Liver (tissue), 9 donors: ENCODE measurements around the gene PDE12. TPM values are rescaled to one million over a fixed set of nuclear protein-coding genes. Genes with fewer than 3 reads are reported as not detected.
A peak's percentile ranks its signal among the peaks of the same experiment; 100 is the strongest.

ENCODE experiments used
- DNase-seq: peaks from one replicate; pipeline ENCODE4 v3.0.0-alpha.2; 2017; ENCODE audit warnings: low spot score
- H3K27ac ChIP-seq, 2 donors: one replicate each; pipeline ENCODE4 v1.7.0; 2013; ENCODE audit warnings: inconsistent platforms in 2 of 2, low read length in 2 of 2, control low read depth in 1 of 2, low read depth in 1 of 2, mild to moderate bottlenecking in 1 of 2
- H3K27me3 ChIP-seq, 4 donors: one replicate each; pipeline versions ENCODE4 v1.6.1 to v1.7.0; 2013; ENCODE audit warnings: low read length in 3 of 4, inconsistent platforms in 1 of 4, mild to moderate bottlenecking in 1 of 4, moderate library complexity in 1 of 4; ENCODE audit not compliant: control insufficient read depth in 4 of 4, insufficient read depth in 4 of 4
- H3K36me3 ChIP-seq, 4 donors: one replicate each; pipeline versions ENCODE4 v1.6.1 to v1.7.0; 2013; ENCODE audit warnings: low read length in 3 of 4, mild to moderate bottlenecking in 3 of 4, low read depth in 1 of 4, moderate library complexity in 1 of 4; ENCODE audit not compliant: control insufficient read depth in 4 of 4, insufficient read depth in 3 of 4
- H3K4me1 ChIP-seq, 4 donors: one replicate each; pipeline versions ENCODE4 v1.6.1 to v1.7.0; 2013; ENCODE audit warnings: low read length in 3 of 4, mild to moderate bottlenecking in 3 of 4, moderate library complexity in 1 of 4; ENCODE audit not compliant: control insufficient read depth in 4 of 4, insufficient read depth in 4 of 4
- H3K4me3 ChIP-seq, 3 donors: one replicate each; pipeline versions ENCODE4 v1.6.1 to v1.7.0; 2013; ENCODE audit warnings: low read length in 3 of 3, control low read depth in 1 of 3, low read depth in 1 of 3, mild to moderate bottlenecking in 1 of 3
- H3K9ac ChIP-seq, 2 donors: one replicate each; pipeline ENCODE4 v1.7.0; 2013; ENCODE audit warnings: low read length in 2 of 2, mild to moderate bottlenecking in 2 of 2, moderate library complexity in 2 of 2, control low read depth in 1 of 2, low read depth in 1 of 2
- H3K9me3 ChIP-seq, 4 donors: one replicate each; pipeline versions ENCODE4 v1.6.1 to v1.7.0; 2013; ENCODE audit warnings: low read length in 3 of 4; ENCODE audit not compliant: control insufficient read depth in 4 of 4
- ATF3 ChIP-seq: IDR thresholded peaks from 2 replicates; pipeline ENCODE4 v1.6.1; 2016; ENCODE audit warnings: antibody characterized with exemption
- EGR1 ChIP-seq, 2 donors: IDR thresholded peaks; 2 replicates each; pipeline ENCODE4 v1.6.1; 2016 to 2018; ENCODE audit warnings: antibody characterized with exemption in 2 of 2, low read depth in 2 of 2
- FOXA1 ChIP-seq: IDR thresholded peaks from 2 replicates; pipeline ENCODE4 v1.6.1; 2016; ENCODE audit warnings: antibody characterized with exemption
- FOXA2 ChIP-seq: IDR thresholded peaks from 2 replicates; pipeline ENCODE4 v1.6.1; 2016; ENCODE audit warnings: antibody characterized with exemption
- HNF4A ChIP-seq, 2 donors: conservative IDR thresholded peaks; 2 replicates each; pipeline ENCODE4 v1.6.1; 2016; ENCODE audit warnings: antibody characterized with exemption in 2 of 2, mild to moderate bottlenecking in 2 of 2
- HNF4G ChIP-seq: IDR thresholded peaks from 2 replicates; pipeline ENCODE4 v1.6.1; 2016; ENCODE audit warnings: antibody characterized with exemption
- JUND ChIP-seq, 2 donors: IDR thresholded peaks; 2 replicates each; pipeline ENCODE4 v1.6.1; 2016; ENCODE audit warnings: antibody characterized with exemption in 2 of 2
- NR2F2 ChIP-seq: IDR thresholded peaks from 2 replicates; pipeline ENCODE4 v1.6.1; 2016; ENCODE audit warnings: antibody characterized with exemption
- RXRA ChIP-seq, 2 donors: IDR thresholded peaks; 2 replicates each; pipeline ENCODE4 v1.6.1; 2017 to 2018; ENCODE audit warnings: antibody characterized with exemption in 2 of 2, mild to moderate bottlenecking in 1 of 2
- SP1 ChIP-seq: IDR thresholded peaks from 2 replicates; pipeline ENCODE4 v1.6.1; 2018; ENCODE audit warnings: antibody characterized with exemption, mild to moderate bottlenecking
- TAF1 ChIP-seq: conservative IDR thresholded peaks from 2 replicates; pipeline ENCODE4 v1.6.1; 2016; ENCODE audit warnings: antibody characterized with exemption, mild to moderate bottlenecking
- YY1 ChIP-seq: IDR thresholded peaks from 2 replicates; pipeline ENCODE4 v1.6.1; 2016; ENCODE audit warnings: antibody characterized with exemption, mild to moderate bottlenecking
- WGBS: extraction: QIAGEN DNeasy Blood & Tissue Kit; methylation state at CpG from one replicate; pipeline ENCODE4 v1.1.7; 2013; 5-methylcytosine and 5-hydroxymethylcytosine counted together
- polyA plus RNA-seq, 2 donors: library from polyadenylated mRNA; stranded (reverse) in 1 of 2; unstranded in 1 of 2; fragments of 200-250 nt in 1 of 2; fragments of >200 nt in 1 of 2; fragmentation: Nextera tagmentation in 1 of 2; extraction: Ambion mirVana in 1 of 2; gene quantifications; one replicate each; pipeline versions ENCODE4 v1.2.1 to v1.2.3, GENCODE V29; 2013 to 2015
- total RNA-seq, 2 donors: library from RNA; depleted of rRNA; stranded (reverse); fragments of >200 nt; gene quantifications; one replicate each; pipeline ENCODE4 v1.2.3, GENCODE V29; 2014
- TF ChIP-seq, protein P1 (sequence below): IDR thresholded peaks from 2 replicates; pipeline ENCODE4 v1.6.1; 2016; ENCODE audit warnings: antibody characterized with exemption, mild to moderate bottlenecking
- TF ChIP-seq, protein P2 (sequence below): IDR thresholded peaks from 2 replicates; pipeline ENCODE4 v1.6.1; 2016; ENCODE audit warnings: antibody characterized with exemption
- TF ChIP-seq, protein P3 (sequence below): fragments of 150-350 bp; IDR thresholded peaks from 2 replicates; pipeline ENCODE4 v1.5.1; 2017; ENCODE audit warnings: improper control_type of control experiment, low read depth, low read length; ENCODE audit not compliant: missing input control
- TF ChIP-seq, protein P4 (sequence below): IDR thresholded peaks from 2 replicates; pipeline ENCODE4 v1.6.1; 2016; ENCODE audit warnings: antibody characterized with exemption
- donor health status: healthy.
- donor health status: healthy.
- donor health status: healthy.
- donor health status: healthy.
- donor health status: healthy.

PDE12 gene
- total and polyA plus RNA-seq, 4 donors: 4.8 to 17.8 (median 11.5) TPM

- 67% methylated on average over 6 of the region's 6 CpGs for WGBS
- no peak for DNase-seq
- H3K27ac ChIP-seq: no peak overlapping the region
- no peaks in the 10 kb centered on the region for H3K9me3 ChIP-seq
- no peak overlapping the region for H3K9ac ChIP-seq
- H3K27me3 ChIP-seq: no peaks in the 10 kb centered on the region
- no peak overlapping the region for H3K4me3 ChIP-seq
- TF ChIP-seq JUND (IDR thresholded peaks at IDR 0.05) (no peak), NR2F2 (no peak)
- H3K36me3 ChIP-seq: no peaks in the 10 kb centered on the region
- peaks cover 5 to 35% (median 21%) of the 10 kb centered on the region in 4 donors for H3K4me1 ChIP-seq
Measured at GRCh38 chr3:57592306-57592705, 36.2 kb downstream of the PDE12 start.

DNA sequence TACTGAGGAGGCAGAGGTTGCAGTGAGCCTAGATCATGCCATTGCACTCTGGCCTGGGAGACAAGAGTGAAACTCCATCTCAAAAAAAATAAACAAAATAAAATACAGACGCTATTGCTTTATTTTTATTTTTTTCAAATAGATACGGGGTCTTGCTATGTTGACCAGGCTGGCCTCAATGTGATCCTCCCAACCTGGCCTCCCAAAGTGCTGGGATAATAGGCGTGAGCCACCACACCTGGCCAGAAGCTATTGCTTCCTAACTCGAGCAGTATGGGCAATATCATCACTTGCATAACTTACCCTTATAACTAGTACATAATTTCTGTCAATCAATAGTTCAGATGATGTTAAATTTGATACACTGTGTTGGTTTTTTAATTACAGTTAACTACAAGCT is 38.1 kb downstream of the PDE12 start:
- Histone ChIP-seq H3K27me3 (no peaks in the 10 kb centered on the region), H3K4me3 (no peak overlapping the region), H3K36me3 (no peaks in the 10 kb centered on the region), H3K9ac (no peak overlapping the region), H3K4me1 (peaks cover 3 to 41% (median 27%) of the 10 kb centered on the region in 4 donors), H3K27ac (no peak overlapping the region), H3K9me3 (no peaks in the 10 kb centered on the region)
- WGBS: 84% methylated on average over 4 of the region's 4 CpGs
- DNase-seq: no peak
- no peak for TF ChIP-seq FOXA1
- TF ChIP-seq JUND (IDR thresholded peaks at IDR 0.05): no peak
- no peak for TF ChIP-seq NR2F2
- TF ChIP-seq YY1: no peak
- TF ChIP-seq FOXA2: no peak
- no peak for TF ChIP-seq RXRA (IDR thresholded peaks at IDR 0.05)
- TF ChIP-seq SP1: no peak

GRCh38 chr3:57594576-57594975 is 38.5 kb downstream of the PDE12 start:
- Histone ChIP-seq H3K27ac (no peak overlapping the region), H3K9me3 (no peaks in the 10 kb centered on the region), H3K9ac (peak overlapping the region; percentile 1 to 12), H3K36me3 (no peaks in the 10 kb centered on the region), H3K4me3 (peak overlapping the region; percentile 71 to 84 (median 79)), H3K4me1 (peaks cover 3 to 42% (median 26%) of the 10 kb centered on the region in 4 donors), H3K27me3 (no peaks in the 10 kb centered on the region)
- WGBS: 44% methylated on average over 5 of the region's 5 CpGs
- no peak for DNase-seq
- TF ChIP-seq FOXA1 (no peak), FOXA2 (no peak), YY1 (no peak)

GRCh38 chr3:57596495-57597126 is 40.5 kb downstream of the PDE12 start:
- Histone ChIP-seq H3K4me1 (peaks cover 3 to 42% (median 26%) of the 10 kb centered on the region in 4 donors), H3K4me3 (peak overlapping the region; percentile 71 to 98 (median 84)), H3K36me3 (no peaks in the 10 kb centered on the region), H3K9ac (peak overlapping the region; percentile 88 to 96), H3K9me3 (no peaks in the 10 kb centered on the region), H3K27ac (peak overlapping the region; percentile 94), H3K27me3 (no peaks in the 10 kb centered on the region)
- DNase-seq: peak; percentile 79
- under 1% methylated on average over 31 of the region's 31 CpGs for WGBS
- TF ChIP-seq, protein P1, sequence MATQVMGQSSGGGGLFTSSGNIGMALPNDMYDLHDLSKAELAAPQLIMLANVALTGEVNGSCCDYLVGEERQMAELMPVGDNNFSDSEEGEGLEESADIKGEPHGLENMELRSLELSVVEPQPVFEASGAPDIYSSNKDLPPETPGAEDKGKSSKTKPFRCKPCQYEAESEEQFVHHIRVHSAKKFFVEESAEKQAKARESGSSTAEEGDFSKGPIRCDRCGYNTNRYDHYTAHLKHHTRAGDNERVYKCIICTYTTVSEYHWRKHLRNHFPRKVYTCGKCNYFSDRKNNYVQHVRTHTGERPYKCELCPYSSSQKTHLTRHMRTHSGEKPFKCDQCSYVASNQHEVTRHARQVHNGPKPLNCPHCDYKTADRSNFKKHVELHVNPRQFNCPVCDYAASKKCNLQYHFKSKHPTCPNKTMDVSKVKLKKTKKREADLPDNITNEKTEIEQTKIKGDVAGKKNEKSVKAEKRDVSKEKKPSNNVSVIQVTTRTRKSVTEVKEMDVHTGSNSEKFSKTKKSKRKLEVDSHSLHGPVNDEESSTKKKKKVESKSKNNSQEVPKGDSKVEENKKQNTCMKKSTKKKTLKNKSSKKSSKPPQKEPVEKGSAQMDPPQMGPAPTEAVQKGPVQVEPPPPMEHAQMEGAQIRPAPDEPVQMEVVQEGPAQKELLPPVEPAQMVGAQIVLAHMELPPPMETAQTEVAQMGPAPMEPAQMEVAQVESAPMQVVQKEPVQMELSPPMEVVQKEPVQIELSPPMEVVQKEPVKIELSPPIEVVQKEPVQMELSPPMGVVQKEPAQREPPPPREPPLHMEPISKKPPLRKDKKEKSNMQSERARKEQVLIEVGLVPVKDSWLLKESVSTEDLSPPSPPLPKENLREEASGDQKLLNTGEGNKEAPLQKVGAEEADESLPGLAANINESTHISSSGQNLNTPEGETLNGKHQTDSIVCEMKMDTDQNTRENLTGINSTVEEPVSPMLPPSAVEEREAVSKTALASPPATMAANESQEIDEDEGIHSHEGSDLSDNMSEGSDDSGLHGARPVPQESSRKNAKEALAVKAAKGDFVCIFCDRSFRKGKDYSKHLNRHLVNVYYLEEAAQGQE: peak; percentile 18
- TF ChIP-seq SP1 (peak; percentile 36), YY1 (peak; percentile 67), HNF4G (no peak), NR2F2 (peak; percentile 51), ATF3 (no peak), EGR1 (IDR thresholded peaks at IDR 0.05; ENCODE audit: low read depth in 2 of 2) (no peak), RXRA (IDR thresholded peaks at IDR 0.05) (peak; percentile 28 to 40), HNF4A (conservative IDR thresholded peaks at IDR 0.05) (peak in 1 of 2 donors; percentile 9), TAF1 (no peak)
- TF ChIP-seq, protein P2, sequence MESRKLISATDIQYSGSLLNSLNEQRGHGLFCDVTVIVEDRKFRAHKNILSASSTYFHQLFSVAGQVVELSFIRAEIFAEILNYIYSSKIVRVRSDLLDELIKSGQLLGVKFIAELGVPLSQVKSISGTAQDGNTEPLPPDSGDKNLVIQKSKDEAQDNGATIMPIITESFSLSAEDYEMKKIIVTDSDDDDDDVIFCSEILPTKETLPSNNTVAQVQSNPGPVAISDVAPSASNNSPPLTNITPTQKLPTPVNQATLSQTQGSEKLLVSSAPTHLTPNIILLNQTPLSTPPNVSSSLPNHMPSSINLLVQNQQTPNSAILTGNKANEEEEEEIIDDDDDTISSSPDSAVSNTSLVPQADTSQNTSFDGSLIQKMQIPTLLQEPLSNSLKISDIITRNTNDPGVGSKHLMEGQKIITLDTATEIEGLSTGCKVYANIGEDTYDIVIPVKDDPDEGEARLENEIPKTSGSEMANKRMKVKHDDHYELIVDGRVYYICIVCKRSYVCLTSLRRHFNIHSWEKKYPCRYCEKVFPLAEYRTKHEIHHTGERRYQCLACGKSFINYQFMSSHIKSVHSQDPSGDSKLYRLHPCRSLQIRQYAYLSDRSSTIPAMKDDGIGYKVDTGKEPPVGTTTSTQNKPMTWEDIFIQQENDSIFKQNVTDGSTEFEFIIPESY: no peak
- TF ChIP-seq, protein P3, sequence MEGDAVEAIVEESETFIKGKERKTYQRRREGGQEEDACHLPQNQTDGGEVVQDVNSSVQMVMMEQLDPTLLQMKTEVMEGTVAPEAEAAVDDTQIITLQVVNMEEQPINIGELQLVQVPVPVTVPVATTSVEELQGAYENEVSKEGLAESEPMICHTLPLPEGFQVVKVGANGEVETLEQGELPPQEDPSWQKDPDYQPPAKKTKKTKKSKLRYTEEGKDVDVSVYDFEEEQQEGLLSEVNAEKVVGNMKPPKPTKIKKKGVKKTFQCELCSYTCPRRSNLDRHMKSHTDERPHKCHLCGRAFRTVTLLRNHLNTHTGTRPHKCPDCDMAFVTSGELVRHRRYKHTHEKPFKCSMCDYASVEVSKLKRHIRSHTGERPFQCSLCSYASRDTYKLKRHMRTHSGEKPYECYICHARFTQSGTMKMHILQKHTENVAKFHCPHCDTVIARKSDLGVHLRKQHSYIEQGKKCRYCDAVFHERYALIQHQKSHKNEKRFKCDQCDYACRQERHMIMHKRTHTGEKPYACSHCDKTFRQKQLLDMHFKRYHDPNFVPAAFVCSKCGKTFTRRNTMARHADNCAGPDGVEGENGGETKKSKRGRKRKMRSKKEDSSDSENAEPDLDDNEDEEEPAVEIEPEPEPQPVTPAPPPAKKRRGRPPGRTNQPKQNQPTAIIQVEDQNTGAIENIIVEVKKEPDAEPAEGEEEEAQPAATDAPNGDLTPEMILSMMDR: no peak
- TF ChIP-seq, protein P4, sequence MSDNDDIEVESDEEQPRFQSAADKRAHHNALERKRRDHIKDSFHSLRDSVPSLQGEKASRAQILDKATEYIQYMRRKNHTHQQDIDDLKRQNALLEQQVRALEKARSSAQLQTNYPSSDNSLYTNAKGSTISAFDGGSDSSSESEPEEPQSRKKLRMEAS: no peak
